Activated CD4-positive, alpha-beta memory T cell treated with anti-CD3 and anti-CD28 coated beads, Interleukin-2, amount 10 ng/mL, durations not matched to agents 7 days and 5 days (primary cell): ENCODE results near the gene PTGS1. TPM values are rescaled to one million over a fixed set of nuclear protein-coding genes. Genes with fewer than 3 reads are reported as not detected.
A peak's percentile ranks its signal among the peaks of the same experiment; 100 is the strongest.

Experiments
- CTCF ChIA-PET: fragments of 350-600 bp; sonication (Branson Sonifier 250); formaldehyde crosslinking; loops from one replicate; lab custom pipeline; 2021; ENCODE audit warnings: antibody characterized with exemption, inconsistent platforms; lab: Charles Lee
- POLR2A ChIA-PET: fragments of 350-600 bp; sonication (Branson Sonifier 250); formaldehyde crosslinking; loops from one replicate; lab custom pipeline; 2021; ENCODE audit warnings: antibody characterized with exemption; lab: Charles Lee
- DNase-seq: peaks from one replicate; pipeline ENCODE4 v3.0.0-alpha.2; 2020
- H3K27ac Mint-ChIP-seq: one replicate; pipeline ENCODE4 v1.8.0; 2021; ENCODE audit warnings: mild to moderate bottlenecking, mixed read lengths
- H3K27me3 Mint-ChIP-seq: one replicate; pipeline ENCODE4 v1.8.0; 2021; ENCODE audit warnings: mixed read lengths
- H3K36me3 Mint-ChIP-seq: one replicate; pipeline ENCODE4 v1.8.0; 2021; ENCODE audit warnings: low read depth, mixed read lengths
- H3K4me1 Mint-ChIP-seq: one replicate; pipeline ENCODE4 v1.8.0; 2021; ENCODE audit warnings: mixed read lengths
- H3K4me3 Mint-ChIP-seq: one replicate; pipeline ENCODE4 v1.8.0; 2021; ENCODE audit warnings: mild to moderate bottlenecking, mixed read lengths
- H3K9me3 Mint-ChIP-seq: one replicate; pipeline ENCODE4 v1.8.0; 2021; ENCODE audit warnings: mixed read lengths
- total RNA-seq, 2 experiments: library from RNA; stranded (reverse); gene quantifications; one replicate each; pipeline ENCODE4 v1.2.3, GENCODE V29; 2021

PTGS1 gene
- total RNA-seq, 2 experiments from 2014 or later, result 0.08 to 0.20 TPM

DNA sequence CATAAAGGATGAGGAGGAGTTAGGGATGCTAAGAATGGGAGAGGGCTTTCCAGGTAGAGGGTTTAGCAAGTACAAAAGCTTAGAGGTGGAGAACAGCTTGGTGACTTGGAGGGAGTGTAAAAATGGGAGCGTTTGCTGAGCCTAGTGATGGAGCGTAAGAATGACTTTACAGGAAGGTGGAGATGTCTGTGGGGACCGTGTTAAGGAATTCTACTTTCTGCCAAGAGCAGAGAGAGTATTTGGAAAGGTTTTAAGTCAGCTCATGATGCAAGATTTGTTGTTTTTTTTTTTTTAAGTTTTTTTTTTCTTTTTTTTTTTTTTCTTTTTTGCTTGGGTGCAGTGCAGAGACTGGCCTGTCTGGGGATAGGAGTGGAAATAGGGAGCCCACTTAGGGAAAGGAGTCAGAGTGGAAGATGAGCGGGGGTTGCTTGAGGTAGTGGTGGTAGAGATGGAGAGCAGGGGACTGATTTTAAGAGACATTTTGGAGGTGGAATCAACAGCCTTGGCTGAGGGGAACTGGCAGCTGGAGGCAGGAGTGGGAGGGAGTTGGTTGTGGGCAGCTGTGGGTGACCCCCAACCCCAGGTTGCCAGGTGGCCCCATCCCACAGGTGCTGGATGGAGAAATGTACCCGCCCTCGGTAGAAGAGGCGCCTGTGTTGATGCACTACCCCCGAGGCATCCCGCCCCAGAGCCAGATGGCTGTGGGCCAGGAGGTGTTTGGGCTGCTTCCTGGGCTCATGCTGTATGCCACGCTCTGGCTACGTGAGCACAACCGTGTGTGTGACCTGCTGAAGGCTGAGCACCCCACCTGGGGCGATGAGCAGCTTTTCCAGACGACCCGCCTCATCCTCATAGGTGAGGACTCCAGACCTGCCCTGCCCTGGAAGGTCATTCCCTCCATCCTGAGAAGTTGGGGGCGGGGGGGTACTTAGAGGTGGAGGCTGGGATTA, 12.4 kb downstream of the PTGS1 start:
- DNase-seq, result no peak
- Mint-ChIP-seq H3K27ac (no peak overlapping the region), H3K9me3 (peaks cover 8% of the 10 kb centered on the region), H3K4me1 (no peaks in the 10 kb centered on the region), H3K36me3 (no peaks in the 10 kb centered on the region), H3K4me3 (no peak overlapping the region), H3K27me3 (peaks cover 3% of the 10 kb centered on the region)
- POLR2A ChIA-PET, result no interaction called here
- CTCF ChIA-PET, result interaction anchor here (0.7 kb wide), 1 partner anchor 680 kb away, joined by 3 read pairs; no protein-coding TSS in a partner anchor

DNA sequence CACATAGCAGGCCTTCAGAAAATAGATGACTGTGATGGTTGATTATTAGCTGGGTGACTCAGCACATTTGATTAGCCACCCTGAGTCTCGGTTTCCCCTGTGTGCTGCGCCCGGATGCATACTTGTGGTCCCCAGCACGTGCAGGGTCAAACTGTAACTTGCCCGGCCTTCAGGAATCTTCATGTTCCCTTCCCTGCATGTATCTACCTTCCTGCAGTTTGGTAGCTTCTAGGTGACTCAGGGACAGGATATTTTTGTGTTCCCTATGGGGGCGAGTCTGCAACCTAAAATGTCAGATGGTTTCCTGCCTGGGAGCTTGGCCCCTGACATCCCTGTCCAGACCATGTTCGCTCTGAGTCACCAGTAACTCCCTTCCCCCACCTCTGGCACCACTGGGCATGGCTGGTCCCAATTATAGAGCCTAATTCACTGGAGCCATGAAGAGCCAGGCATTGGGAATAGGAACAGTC, 13.2 kb downstream of the PTGS1 start:
- H3K27me3 Mint-ChIP-seq, result peaks cover 3% of the 10 kb centered on the region
- ChIA-PET POLR2A (no interaction called here), CTCF (no interaction called here)
- no peaks in the 10 kb centered on the region for H3K36me3 Mint-ChIP-seq
- no peak overlapping the region for H3K27ac Mint-ChIP-seq
- no peak for DNase-seq
- H3K9me3 Mint-ChIP-seq, result peaks cover 8% of the 10 kb centered on the region
- no peaks in the 10 kb centered on the region for H3K4me1 Mint-ChIP-seq
- no peak overlapping the region for H3K4me3 Mint-ChIP-seq

DNA sequence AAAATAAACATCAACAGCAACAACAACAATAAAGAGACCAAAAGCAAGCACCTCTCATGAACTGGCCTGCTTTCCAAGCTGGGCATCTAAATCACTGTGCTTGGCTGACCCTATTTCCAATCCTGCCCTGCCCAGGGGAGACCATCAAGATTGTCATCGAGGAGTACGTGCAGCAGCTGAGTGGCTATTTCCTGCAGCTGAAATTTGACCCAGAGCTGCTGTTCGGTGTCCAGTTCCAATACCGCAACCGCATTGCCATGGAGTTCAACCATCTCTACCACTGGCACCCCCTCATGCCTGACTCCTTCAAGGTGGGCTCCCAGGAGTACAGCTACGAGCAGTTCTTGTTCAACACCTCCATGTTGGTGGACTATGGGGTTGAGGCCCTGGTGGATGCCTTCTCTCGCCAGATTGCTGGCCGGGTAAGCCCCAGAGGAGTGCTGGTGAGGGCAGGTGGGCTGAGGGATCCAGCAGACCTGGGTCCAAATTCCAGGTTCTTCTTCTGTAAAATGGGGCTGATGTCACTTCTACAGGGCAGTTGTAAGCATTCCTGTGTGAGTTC, 15.6 kb downstream of the PTGS1 start:
- no peak for DNase-seq
- Mint-ChIP-seq H3K27ac (no peak overlapping the region), H3K27me3 (peaks cover 11% of the 10 kb centered on the region), H3K9me3 (no peaks in the 10 kb centered on the region), H3K36me3 (no peaks in the 10 kb centered on the region), H3K4me1 (no peaks in the 10 kb centered on the region), H3K4me3 (no peak overlapping the region)
- CTCF ChIA-PET, result no interaction called here
- POLR2A ChIA-PET, result no interaction called here

DNA sequence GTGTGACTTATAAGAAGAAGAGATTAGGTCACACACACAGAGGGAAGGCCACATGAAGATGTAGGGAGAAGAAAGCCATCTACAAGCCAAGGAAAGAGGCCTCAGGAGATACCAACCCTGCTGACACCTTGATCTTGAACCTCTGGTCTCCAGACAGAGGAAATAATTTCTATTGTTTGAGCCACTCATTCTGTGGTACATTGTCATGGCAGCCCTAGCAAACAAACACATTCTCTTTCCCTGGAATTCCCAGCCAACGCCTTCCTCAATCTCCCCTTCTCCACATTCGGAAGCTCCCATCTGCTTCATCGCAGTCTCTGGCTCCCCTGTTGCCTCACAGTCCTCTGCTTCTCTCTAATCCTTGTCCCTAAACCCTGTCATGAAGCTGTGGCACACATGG, 16.7 kb downstream of the PTGS1 start:
- Mint-ChIP-seq H3K36me3 (no peaks in the 10 kb centered on the region), H3K27ac (no peak overlapping the region), H3K4me3 (no peak overlapping the region), H3K9me3 (no peaks in the 10 kb centered on the region), H3K4me1 (no peaks in the 10 kb centered on the region), H3K27me3 (peaks cover 11% of the 10 kb centered on the region)
- ChIA-PET POLR2A (no interaction called here), CTCF (no interaction called here)
- DNase-seq, result no peak

DNA sequence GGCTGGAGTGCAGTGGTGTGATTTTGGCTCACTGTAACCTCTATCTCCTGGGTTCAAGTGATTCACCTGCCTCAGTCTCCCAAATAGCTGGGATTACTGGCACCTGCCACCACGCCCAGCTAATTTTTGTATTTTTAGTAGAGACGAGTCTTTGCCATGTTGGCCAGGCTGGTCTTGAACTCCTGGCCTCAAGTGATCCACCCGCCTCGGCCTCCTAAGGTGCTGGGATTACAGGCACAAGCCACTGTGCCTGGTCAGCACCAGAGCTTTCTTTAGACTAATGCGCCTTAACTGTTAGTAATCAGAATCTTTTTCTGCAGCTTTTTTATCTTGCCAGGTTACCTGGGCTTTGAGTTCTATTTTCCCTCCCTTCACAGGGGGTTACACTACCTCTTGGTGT, 18.4 kb downstream of the PTGS1 start:
- Mint-ChIP-seq H3K36me3 (no peaks in the 10 kb centered on the region), H3K9me3 (no peaks in the 10 kb centered on the region), H3K27ac (no peak overlapping the region), H3K27me3 (peaks cover 8% of the 10 kb centered on the region), H3K4me3 (no peak overlapping the region), H3K4me1 (no peaks in the 10 kb centered on the region)
- ChIA-PET POLR2A (no interaction called here), CTCF (no interaction called here)
- DNase-seq, result peak; percentile 1

DNA sequence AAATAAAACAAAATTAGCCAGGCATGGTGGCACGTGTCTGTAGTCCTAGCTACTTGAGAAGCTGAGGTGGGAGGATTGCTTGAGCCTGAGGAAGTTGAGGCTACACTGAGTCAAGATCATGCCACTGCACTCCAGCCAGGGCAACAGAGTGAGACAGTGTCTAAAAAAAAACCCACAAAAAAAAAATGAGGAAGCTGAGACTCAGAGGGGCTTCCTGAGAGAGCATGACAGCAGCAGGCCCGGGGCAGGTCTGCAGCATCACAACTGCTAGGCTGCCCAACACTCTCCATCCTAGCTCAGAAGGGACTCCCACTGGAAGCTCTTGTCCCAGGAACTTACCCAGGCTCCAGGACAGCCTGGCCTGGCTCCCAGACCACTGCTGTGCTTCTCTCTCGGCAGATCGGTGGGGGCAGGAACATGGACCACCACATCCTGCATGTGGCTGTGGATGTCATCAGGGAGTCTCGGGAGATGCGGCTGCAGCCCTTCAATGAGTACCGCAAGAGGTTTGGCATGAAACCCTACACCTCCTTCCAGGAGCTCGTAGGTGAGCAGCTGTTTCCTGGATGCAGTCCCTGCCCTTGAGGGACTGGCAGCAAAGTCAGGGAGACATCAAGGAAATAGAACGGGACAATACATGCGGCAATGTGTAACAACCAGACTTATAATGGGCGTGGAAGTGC, 19.1 kb downstream of the PTGS1 start:
- Mint-ChIP-seq H3K4me1 (no peaks in the 10 kb centered on the region), H3K27ac (no peak overlapping the region), H3K4me3 (no peak overlapping the region), H3K9me3 (no peaks in the 10 kb centered on the region), H3K36me3 (no peaks in the 10 kb centered on the region), H3K27me3 (peaks cover 11% of the 10 kb centered on the region)
- DNase-seq, result peak; percentile 5
- CTCF ChIA-PET, result no interaction called here
- POLR2A ChIA-PET, result no interaction called here

DNA sequence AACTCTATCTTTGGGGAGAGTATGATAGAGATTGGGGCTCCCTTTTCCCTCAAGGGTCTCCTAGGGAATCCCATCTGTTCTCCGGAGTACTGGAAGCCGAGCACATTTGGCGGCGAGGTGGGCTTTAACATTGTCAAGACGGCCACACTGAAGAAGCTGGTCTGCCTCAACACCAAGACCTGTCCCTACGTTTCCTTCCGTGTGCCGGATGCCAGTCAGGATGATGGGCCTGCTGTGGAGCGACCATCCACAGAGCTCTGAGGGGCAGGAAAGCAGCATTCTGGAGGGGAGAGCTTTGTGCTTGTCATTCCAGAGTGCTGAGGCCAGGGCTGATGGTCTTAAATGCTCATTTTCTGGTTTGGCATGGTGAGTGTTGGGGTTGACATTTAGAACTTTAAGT, 21.5 kb downstream of the PTGS1 start:
- ChIA-PET POLR2A (no interaction called here), CTCF (no interaction called here)
- no peaks in the 10 kb centered on the region for H3K9me3 Mint-ChIP-seq
- H3K4me1 Mint-ChIP-seq, result no peaks in the 10 kb centered on the region
- no peak overlapping the region for H3K4me3 Mint-ChIP-seq
- H3K27me3 Mint-ChIP-seq, result peaks cover 12% of the 10 kb centered on the region
- no peak for DNase-seq
- H3K27ac Mint-ChIP-seq, result no peak overlapping the region
- H3K36me3 Mint-ChIP-seq, result no peaks in the 10 kb centered on the region

DNA sequence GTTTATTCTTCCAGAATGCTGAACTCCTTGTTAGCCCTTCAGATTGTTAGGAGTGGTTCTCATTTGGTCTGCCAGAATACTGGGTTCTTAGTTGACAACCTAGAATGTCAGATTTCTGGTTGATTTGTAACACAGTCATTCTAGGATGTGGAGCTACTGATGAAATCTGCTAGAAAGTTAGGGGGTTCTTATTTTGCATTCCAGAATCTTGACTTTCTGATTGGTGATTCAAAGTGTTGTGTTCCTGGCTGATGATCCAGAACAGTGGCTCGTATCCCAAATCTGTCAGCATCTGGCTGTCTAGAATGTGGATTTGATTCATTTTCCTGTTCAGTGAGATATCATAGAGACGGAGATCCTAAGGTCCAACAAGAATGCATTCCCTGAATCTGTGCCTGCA, 21.9 kb downstream of the PTGS1 start:
- peaks cover 12% of the 10 kb centered on the region for H3K27me3 Mint-ChIP-seq
- no peaks in the 10 kb centered on the region for H3K36me3 Mint-ChIP-seq
- no peak for DNase-seq
- ChIA-PET POLR2A (no interaction called here), CTCF (no interaction called here)
- no peaks in the 10 kb centered on the region for H3K4me1 Mint-ChIP-seq
- H3K27ac Mint-ChIP-seq, result no peak overlapping the region
- no peak overlapping the region for H3K4me3 Mint-ChIP-seq
- no peaks in the 10 kb centered on the region for H3K9me3 Mint-ChIP-seq

DNA sequence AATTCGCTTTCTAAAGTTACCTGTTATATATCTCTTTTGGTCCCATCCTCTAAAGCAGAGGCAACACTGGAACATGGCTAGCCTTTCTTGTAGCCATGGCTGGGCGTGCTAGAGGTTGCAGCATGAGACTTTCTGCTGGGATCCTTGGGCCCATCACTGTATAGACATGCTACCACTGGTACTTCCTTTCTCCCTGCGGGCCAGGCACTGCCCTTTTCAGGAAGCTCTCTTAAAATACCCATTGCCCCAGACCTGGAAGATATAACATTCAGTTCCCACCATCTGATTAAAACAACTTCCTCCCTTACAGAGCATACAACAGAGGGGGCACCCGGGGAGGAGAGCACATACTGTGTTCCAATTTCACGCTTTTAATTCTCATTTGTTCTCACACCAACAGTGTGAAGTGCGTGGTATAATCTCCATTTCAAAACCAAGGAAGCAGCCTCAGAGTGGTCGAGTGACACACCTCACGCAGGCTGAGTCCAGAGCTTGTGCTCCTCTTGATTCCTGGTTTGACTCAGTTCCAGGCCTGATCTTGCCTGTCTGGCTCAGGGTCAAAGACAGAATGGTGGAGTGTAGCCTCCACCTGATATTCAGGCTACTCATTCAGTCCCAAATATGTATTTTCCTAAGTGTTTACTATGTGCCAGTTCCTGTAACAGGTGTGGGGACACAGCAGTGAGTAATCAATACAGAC, 22.6 kb downstream of the PTGS1 start:
- DNase-seq, result no peak
- POLR2A ChIA-PET, result no interaction called here
- no peak overlapping the region for H3K27ac Mint-ChIP-seq
- no peaks in the 10 kb centered on the region for H3K9me3 Mint-ChIP-seq
- H3K4me1 Mint-ChIP-seq, result no peaks in the 10 kb centered on the region
- CTCF ChIA-PET, result no interaction called here
- no peak overlapping the region for H3K4me3 Mint-ChIP-seq
- H3K27me3 Mint-ChIP-seq, result peaks cover 12% of the 10 kb centered on the region
- no peaks in the 10 kb centered on the region for H3K36me3 Mint-ChIP-seq

DNA sequence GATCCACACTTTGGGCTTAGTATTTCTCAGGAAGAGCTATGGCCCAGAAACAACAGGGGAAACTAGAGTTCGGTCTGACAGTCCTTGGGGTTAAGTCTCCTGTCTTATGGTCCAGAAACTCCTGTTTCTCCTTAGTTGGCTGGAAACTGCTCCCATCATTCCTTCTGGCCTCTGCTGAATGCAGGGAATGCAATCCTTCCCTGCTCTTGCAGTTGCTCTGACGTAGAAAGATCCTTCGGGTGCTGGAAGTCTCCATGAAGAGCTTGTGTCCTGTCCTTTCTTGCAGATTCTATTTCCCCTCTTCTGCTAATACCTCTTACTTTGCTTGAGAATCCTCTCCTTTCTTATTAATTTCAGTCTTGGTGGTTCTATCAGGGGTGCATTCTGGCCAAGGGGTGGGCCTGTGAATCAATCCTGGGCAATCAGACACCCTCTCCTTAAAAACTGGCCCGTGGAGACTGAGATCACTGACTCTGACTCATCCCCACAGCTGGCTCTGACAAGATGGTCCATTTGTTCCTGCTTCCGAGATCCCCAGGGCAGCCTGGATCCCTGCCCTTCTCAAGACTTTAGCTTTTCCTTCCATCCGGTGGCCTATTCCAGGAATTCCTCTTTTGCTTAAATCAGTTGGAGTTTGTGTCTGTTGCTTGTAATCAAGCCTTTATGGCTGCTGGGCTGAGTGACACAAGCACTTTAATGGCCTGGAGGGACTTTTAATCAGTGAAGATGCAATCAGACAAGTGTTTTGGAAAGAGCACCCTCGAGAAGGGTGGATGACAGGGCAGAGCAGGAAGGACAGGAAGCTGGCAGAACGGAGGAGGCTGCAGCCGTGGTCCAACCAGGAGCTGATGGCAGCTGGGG, 23.7 kb downstream of the PTGS1 start:
- CTCF ChIA-PET, result no interaction called here

DNA sequence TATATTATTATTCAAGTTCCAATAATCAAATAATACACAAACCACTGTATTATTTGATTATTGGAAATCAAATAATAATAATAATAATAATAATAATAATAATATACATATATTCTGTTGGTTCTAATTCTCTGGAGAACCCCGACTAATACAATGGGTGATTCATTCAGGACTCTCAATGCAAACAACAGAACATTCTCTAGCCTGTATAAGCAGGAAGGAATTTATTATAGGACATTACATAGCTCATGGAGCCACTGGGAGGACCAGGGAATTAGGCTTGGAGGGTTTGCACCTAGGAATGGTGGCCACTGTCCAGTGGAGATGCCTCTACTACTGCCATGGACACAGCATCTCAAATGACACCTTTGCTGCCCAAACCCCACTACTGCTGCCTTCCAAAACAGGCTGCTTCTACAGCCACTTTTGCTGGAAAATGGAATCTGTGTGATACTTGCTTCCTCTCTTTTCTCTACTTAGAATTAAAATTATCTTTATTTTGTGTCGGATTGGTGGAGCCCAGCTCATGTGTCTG, 25.9 kb downstream of the PTGS1 start:
- Mint-ChIP-seq H3K36me3 (no peaks in the 10 kb centered on the region), H3K4me1 (no peaks in the 10 kb centered on the region), H3K9me3 (no peaks in the 10 kb centered on the region), H3K27me3 (peaks cover 8% of the 10 kb centered on the region), H3K4me3 (no peak overlapping the region), H3K27ac (no peak overlapping the region)
- ChIA-PET POLR2A (no interaction called here), CTCF (no interaction called here)
- DNase-seq, result no peak

More for the DNA sequence above, 23.7 kb downstream of the PTGS1 start:
- peaks cover 12% of the 10 kb centered on the region for H3K27me3 Mint-ChIP-seq
- no peak overlapping the region for H3K27ac Mint-ChIP-seq
- POLR2A ChIA-PET, result no interaction called here
- H3K4me3 Mint-ChIP-seq, result no peak overlapping the region
- no peaks in the 10 kb centered on the region for H3K4me1 Mint-ChIP-seq
- no peaks in the 10 kb centered on the region for H3K9me3 Mint-ChIP-seq
- DNase-seq, result no peak
- no peaks in the 10 kb centered on the region for H3K36me3 Mint-ChIP-seq

DNA sequence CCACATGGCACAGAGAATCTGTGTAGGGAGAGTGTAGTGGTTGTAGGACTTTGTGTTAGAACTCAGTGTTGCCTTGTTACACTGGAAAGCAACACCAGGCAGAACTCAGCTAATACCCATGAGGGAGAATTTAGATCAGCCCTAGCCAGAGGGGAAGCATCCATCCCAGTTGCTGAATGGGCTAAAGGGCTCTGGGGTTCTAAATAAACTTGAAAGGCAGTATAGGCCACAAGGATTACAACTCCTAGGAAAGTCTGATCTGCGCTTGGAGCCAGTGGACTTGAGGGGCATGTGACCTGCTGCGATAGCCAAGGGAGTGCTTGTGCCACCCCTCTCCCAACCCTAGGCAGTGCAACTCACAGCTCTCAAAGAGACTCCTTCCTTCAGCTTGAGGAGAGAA, 26.9 kb downstream of the PTGS1 start:
- H3K27ac Mint-ChIP-seq, result no peak overlapping the region
- H3K36me3 Mint-ChIP-seq, result no peaks in the 10 kb centered on the region
- ChIA-PET POLR2A (no interaction called here), CTCF (no interaction called here)
- H3K9me3 Mint-ChIP-seq, result peaks cover 2% of the 10 kb centered on the region
- H3K4me3 Mint-ChIP-seq, result no peak overlapping the region
- H3K4me1 Mint-ChIP-seq, result peaks cover 9% of the 10 kb centered on the region
- H3K27me3 Mint-ChIP-seq, result peaks cover 8% of the 10 kb centered on the region
- DNase-seq, result no peak
